HepG2 (cell line): Measurements from ENCODE around the gene LRRC8E. TPM values are rescaled to one million over a fixed set of nuclear protein-coding genes. Genes with fewer than 3 reads are reported as not detected.

Experiments used
- EZH2 ChIP-seq: conservative IDR thresholded peaks from 2 replicates; pipeline ENCODE4 v1.6.1; 2012; ENCODE audit warnings: mild to moderate bottlenecking, low read depth, low read length, moderate library complexity
- HIVEP1 ChIP-seq: sonication (generic); formaldehyde crosslinking; IDR thresholded peaks from 2 replicates; pipeline ENCODE4 v1.4.0; 2020; ENCODE audit warnings: mild to moderate bottlenecking, missing genetic modification reagents
- MTF2 ChIP-seq: sonication (generic); formaldehyde crosslinking; IDR thresholded peaks from 2 replicates; pipeline ENCODE4 v1.5.0; 2020; ENCODE audit warnings: missing genetic modification reagents, borderline replicate concordance
- NCOA5 ChIP-seq: sonication (generic); formaldehyde crosslinking; IDR thresholded peaks from 2 replicates; pipeline ENCODE4 v1.4.0; 2020; ENCODE audit warnings: missing genetic modification reagents
- NKX3-1 ChIP-seq: sonication (generic); formaldehyde crosslinking; IDR thresholded peaks from 2 replicates; pipeline ENCODE4 v1.5.0; 2020; ENCODE audit warnings: missing genetic modification reagents
- RNF2 ChIP-seq: fragments of 450-650 bp; conservative IDR thresholded peaks from 2 replicates; pipeline ENCODE4 v1.6.1; 2016; ENCODE audit warnings: low read depth
- ZFP37 ChIP-seq: sonication (generic); formaldehyde crosslinking; IDR thresholded peaks from 2 replicates; pipeline ENCODE4 v1.4.0; 2020; ENCODE audit warnings: missing genetic modification reagents, borderline replicate concordance
- ZNF253 ChIP-seq: sonication (generic); formaldehyde crosslinking; IDR thresholded peaks from 2 replicates; pipeline ENCODE4 v1.8.0; 2022; ENCODE audit warnings: mild to moderate bottlenecking, missing genetic modification reagents, borderline replicate concordance
- ZNF3 ChIP-seq: IDR thresholded peaks from 2 replicates; pipeline ENCODE4 v1.7.0; 2017; ENCODE audit warnings: inconsistent platforms
- ZNF569 ChIP-seq: sonication (generic); formaldehyde crosslinking; IDR thresholded peaks from 2 replicates; pipeline ENCODE4 v1.5.0; 2020; ENCODE audit warnings: mild to moderate bottlenecking, missing genetic modification reagents, moderate library complexity, borderline replicate concordance
- ZNF670 ChIP-seq: sonication (generic); formaldehyde crosslinking; IDR thresholded peaks from 2 replicates; pipeline ENCODE4 v1.8.0; 2022; ENCODE audit warnings: mild to moderate bottlenecking, missing genetic modification reagents, borderline replicate concordance
- ZNF781 ChIP-seq: sonication (generic); formaldehyde crosslinking; IDR thresholded peaks from 2 replicates; pipeline ENCODE4 v1.5.1; 2020; ENCODE audit warnings: borderline replicate concordance, mild to moderate bottlenecking, missing genetic modification reagents; ENCODE audit errors: not compliant biosample characterization
- ZNF878 ChIP-seq: sonication (generic); formaldehyde crosslinking; IDR thresholded peaks from 2 replicates; pipeline ENCODE4 v1.8.1; 2023; ENCODE audit warnings: mild to moderate bottlenecking, missing genetic modification reagents, moderate library complexity
- polyA plus RNA-seq, 8 experiments: library from polyadenylated mRNA; depleted of rRNA in 3 of 8; stranded (reverse) in 7 of 8; unstranded in 1 of 8; fragments of >200 nt; fragmentation: Illumina TruSeq in 4 of 8; extraction: Trizol in 4 of 8; gene quantifications; 2 replicates each; pipeline versions ENCODE4 v1.2.1 to v1.2.3, GENCODE V29; 2011 to 2016; ENCODE audit warnings: low read depth in 4 of 8, missing spikeins in 1 of 8, mixed read lengths in 1 of 8; ENCODE audit not compliant: insufficient read depth in 1 of 8
- total RNA-seq, 5 experiments: library from RNA; depleted of rRNA; stranded (reverse); fragments of >200 nt; fragmentation: Illumina TruSeq; extraction: Trizol; gene quantifications; 2 replicates each; pipeline ENCODE4 v1.2.3, GENCODE V29; 2016; ENCODE audit warnings: low read depth in 1 of 5
- TF ChIP-seq, protein P1 (sequence below): IDR thresholded peaks from 2 replicates; pipeline ENCODE4 v1.6.1; 2018; ENCODE audit warnings: missing genetic modification reagents
- TF ChIP-seq, protein P2 (sequence below): sonication (generic); formaldehyde crosslinking; IDR thresholded peaks from 2 replicates; pipeline ENCODE4 v1.4.0; 2020; ENCODE audit warnings: missing genetic modification reagents, borderline replicate concordance
- TF ChIP-seq, protein P3 (sequence below): sonication (generic); formaldehyde crosslinking; conservative IDR thresholded peaks from 2 replicates; pipeline ENCODE4 v1.4.0; 2020; ENCODE audit warnings: missing genetic modification reagents
- TF ChIP-seq, protein P4 (sequence below): sonication (generic); formaldehyde crosslinking; IDR thresholded peaks from 2 replicates; pipeline ENCODE4 v1.8.0; 2022; ENCODE audit warnings: missing genetic modification reagents, mild to moderate bottlenecking, moderate library complexity, borderline replicate concordance

LRRC8E gene
- total and polyA plus RNA-seq, 2 of the 13 experiments (the other 11 are each of a cell fraction or from before 2014, with no cell fraction given) = 8.0 to 10.3 TPM

DNA sequence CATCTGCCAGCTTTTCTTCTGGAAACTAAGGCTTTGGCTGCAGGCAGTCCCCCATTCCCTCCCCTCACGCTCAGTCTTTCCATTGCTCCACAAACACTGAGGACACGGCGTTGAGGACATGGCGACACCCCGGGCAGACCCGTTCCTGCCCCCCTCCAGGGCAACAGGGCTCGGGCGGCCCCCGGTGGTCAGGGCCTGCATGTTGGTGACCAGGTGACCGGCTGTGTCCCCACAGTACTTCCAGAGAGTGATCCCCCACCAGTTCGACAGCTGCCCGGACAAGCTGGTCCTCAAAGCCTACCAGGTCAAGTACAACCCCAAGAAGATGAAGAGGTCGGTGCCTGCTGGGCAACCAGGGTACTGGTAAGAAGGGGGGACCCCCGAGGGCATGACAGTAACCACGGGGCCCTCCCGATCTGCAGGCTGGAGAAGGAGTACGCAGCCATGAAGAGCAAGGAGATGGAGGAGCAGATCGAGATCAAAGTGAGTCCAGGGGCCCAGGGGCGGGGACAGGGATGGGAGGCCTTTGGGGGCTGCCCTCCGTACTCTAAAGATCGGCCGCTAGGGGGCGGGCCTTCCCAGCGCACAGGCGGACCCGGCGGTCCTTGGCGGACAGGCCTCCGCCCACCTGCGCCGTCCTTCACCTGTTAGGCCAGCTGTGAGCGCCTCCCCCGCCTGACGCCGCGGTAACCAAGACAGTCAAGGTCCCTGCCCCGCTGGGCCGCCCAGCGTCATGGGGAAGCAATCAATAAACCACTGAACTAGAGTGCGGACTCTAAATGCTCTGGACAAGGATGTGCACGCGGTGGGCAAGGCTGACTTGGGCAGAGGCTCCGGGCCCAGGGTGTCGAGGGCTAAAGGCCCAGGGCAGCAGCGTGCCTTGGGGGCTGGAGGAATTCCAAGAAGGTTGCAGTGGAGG lies 35.2 kb upstream of the LRRC8E start (continued):
- TF ChIP-seq ZNF253 (CRISPR knock-in tag) = no peak
- peak; percentile 96 for TF ChIP-seq HIVEP1
- no peak for TF ChIP-seq NCOA5
- TF ChIP-seq, protein P1, sequence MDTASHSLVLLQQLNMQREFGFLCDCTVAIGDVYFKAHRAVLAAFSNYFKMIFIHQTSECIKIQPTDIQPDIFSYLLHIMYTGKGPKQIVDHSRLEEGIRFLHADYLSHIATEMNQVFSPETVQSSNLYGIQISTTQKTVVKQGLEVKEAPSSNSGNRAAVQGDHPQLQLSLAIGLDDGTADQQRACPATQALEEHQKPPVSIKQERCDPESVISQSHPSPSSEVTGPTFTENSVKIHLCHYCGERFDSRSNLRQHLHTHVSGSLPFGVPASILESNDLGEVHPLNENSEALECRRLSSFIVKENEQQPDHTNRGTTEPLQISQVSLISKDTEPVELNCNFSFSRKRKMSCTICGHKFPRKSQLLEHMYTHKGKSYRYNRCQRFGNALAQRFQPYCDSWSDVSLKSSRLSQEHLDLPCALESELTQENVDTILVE (CRISPR knock-in tag) = peak; percentile 84
- TF ChIP-seq ZNF3 = peak; percentile 59; the same call in 1 of the 2 replicates
- TF ChIP-seq NKX3-1 (CRISPR knock-in tag) = peak; percentile 63; the same call in 1 of the 2 replicates
- TF ChIP-seq ZFP37 (CRISPR knock-in tag) = peak; percentile 81; the same call in 1 of the 2 replicates
- TF ChIP-seq EZH2 = no peak
- TF ChIP-seq, protein P2, sequence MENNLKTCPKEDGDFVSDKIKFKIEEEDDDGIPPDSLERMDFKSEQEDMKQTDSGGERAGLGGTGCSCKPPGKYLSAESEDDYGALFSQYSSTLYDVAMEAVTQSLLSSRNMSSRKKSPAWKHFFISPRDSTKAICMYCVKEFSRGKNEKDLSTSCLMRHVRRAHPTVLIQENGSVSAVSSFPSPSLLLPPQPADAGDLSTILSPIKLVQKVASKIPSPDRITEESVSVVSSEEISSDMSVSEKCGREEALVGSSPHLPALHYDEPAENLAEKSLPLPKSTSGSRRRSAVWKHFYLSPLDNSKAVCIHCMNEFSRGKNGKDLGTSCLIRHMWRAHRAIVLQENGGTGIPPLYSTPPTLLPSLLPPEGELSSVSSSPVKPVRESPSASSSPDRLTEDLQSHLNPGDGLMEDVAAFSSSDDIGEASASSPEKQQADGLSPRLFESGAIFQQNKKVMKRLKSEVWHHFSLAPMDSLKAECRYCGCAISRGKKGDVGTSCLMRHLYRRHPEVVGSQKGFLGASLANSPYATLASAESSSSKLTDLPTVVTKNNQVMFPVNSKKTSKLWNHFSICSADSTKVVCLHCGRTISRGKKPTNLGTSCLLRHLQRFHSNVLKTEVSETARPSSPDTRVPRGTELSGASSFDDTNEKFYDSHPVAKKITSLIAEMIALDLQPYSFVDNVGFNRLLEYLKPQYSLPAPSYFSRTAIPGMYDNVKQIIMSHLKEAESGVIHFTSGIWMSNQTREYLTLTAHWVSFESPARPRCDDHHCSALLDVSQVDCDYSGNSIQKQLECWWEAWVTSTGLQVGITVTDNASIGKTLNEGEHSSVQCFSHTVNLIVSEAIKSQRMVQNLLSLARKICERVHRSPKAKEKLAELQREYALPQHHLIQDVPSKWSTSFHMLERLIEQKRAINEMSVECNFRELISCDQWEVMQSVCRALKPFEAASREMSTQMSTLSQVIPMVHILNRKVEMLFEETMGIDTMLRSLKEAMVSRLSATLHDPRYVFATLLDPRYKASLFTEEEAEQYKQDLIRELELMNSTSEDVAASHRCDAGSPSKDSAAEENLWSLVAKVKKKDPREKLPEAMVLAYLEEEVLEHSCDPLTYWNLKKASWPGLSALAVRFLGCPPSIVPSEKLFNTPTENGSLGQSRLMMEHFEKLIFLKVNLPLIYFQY (CRISPR knock-in tag) = peak; percentile 96
- peak; percentile 98 for TF ChIP-seq RNF2
- TF ChIP-seq ZNF569 (CRISPR knock-in tag) = no peak
- TF ChIP-seq ZNF878 = peak; percentile 91; the same call in 1 of the 2 replicates
- TF ChIP-seq ZNF781 (CRISPR knock-in tag) = no peak
- no peak; the same call in 1 of the 2 replicates for TF ChIP-seq MTF2
- TF ChIP-seq ZNF670 (CRISPR knock-in tag) = peak; percentile 82
- TF ChIP-seq, protein P3, sequence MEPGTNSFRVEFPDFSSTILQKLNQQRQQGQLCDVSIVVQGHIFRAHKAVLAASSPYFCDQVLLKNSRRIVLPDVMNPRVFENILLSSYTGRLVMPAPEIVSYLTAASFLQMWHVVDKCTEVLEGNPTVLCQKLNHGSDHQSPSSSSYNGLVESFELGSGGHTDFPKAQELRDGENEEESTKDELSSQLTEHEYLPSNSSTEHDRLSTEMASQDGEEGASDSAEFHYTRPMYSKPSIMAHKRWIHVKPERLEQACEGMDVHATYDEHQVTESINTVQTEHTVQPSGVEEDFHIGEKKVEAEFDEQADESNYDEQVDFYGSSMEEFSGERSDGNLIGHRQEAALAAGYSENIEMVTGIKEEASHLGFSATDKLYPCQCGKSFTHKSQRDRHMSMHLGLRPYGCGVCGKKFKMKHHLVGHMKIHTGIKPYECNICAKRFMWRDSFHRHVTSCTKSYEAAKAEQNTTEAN = peak; percentile 79
- TF ChIP-seq, protein P4, sequence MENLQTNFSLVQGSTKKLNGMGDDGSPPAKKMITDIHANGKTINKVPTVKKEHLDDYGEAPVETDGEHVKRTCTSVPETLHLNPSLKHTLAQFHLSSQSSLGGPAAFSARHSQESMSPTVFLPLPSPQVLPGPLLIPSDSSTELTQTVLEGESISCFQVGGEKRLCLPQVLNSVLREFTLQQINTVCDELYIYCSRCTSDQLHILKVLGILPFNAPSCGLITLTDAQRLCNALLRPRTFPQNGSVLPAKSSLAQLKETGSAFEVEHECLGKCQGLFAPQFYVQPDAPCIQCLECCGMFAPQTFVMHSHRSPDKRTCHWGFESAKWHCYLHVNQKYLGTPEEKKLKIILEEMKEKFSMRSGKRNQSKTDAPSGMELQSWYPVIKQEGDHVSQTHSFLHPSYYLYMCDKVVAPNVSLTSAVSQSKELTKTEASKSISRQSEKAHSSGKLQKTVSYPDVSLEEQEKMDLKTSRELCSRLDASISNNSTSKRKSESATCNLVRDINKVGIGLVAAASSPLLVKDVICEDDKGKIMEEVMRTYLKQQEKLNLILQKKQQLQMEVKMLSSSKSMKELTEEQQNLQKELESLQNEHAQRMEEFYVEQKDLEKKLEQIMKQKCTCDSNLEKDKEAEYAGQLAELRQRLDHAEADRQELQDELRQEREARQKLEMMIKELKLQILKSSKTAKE = peak; percentile 75; the same call in 1 of the 2 replicates
